T-helper 2 cell treated with Interferon-gamma antibody and Interleukin-4, amounts not matched to agents 100 ng/mL and 5 ng/mL, for 36 hours (primary cell): ENCODE data around the gene FAM169A. TPM values are rescaled to one million over a fixed set of nuclear protein-coding genes. Genes with fewer than 3 reads are reported as not detected.
"Not testable (repeated sequence)": the region's sequence is repeated elsewhere in the genome, so short reads cannot be mapped to it uniquely, and the experiment has no call there.

ENCODE experiments used
- intact Hi-C: fragments of 100-400 bp; cut with micrococcal nuclease; formaldehyde crosslinking; loops from one replicate; pipeline ENCODE4 v1.15.1; 2023
- total RNA-seq: library from RNA; stranded (reverse); gene quantifications from 2 replicates; pipeline ENCODE4 v1.2.3, GENCODE V29; 2022

FAM169A gene
- total RNA-seq, 1 donor from 2014 or later = 2.0 TPM

GRCh38 chr5:74801941-74802340 lies 64.2 kb downstream of the FAM169A start:
- intact Hi-C loops = no loop called here

GRCh38 chr5:74801197-74801596 lies 65.0 kb downstream of the FAM169A start:
- intact Hi-C loops = no loop called here

- intact Hi-C loops = no loop called here
Measured at GRCh38 chr5:74798977-74799911, 66.9 kb downstream of the FAM169A start.

GRCh38 chr5:74791669-74792068 lies 74.5 kb downstream of the FAM169A start:
- intact Hi-C loops = not testable (repeated sequence)

GRCh38 chr5:74787424-74787823 lies 78.8 kb downstream of the FAM169A start:
- intact Hi-C loops = no loop called here

- intact Hi-C loops = no loop called here
Measured at GRCh38 chr5:74786851-74787250, 79.3 kb downstream of the FAM169A start.

- intact Hi-C loops = no loop called here
Measured at GRCh38 chr5:74778609-74779008, 87.6 kb downstream of the FAM169A start.

GRCh38 chr5:74772359-74772758 lies 93.8 kb downstream of the FAM169A start:
- intact Hi-C loops = no loop called here

GRCh38 chr5:74767579-74767913 lies 98.6 kb downstream of the FAM169A start:
- intact Hi-C loops = loop anchor here (1.0 to 10.0 kb wide), 9 partner anchors 82 to 1490 kb away; partner anchors contain the start of genes ANKRA2, BTF3, CERT1 and FAM169A

GRCh38 chr5:74766849-74767578 lies 99.2 kb downstream of the FAM169A start, which contains the start of the genes GFM2 and NSA2:
Gene GFM2, minus strand, starts transcription at chr5:74767117. Its CDS starts 3,375 bp downstream, at chr5:74763742.
Gene NSA2, plus strand, starts transcription at chr5:74767249. Its CDS starts 112 bp downstream, at chr5:74767361.
- intact Hi-C loops = loop anchor here (1.0 to 10.0 kb wide), 10 partner anchors 82 to 1490 kb away; partner anchors contain the start of genes ANKRA2, BTF3, CERT1 and FAM169A

- intact Hi-C loops = loop anchor here (1.0 to 10.0 kb wide), 8 partner anchors 101 to 1491 kb away; partner anchors contain the start of genes ANKRA2, BTF3, FAM169A and GCNT4
Measured at GRCh38 chr5:74766418-74766848, 99.8 kb downstream of the FAM169A start.

- intact Hi-C loops = loop anchor here (1.0 to 10.0 kb wide), 8 partner anchors 101 to 1491 kb away; partner anchors contain the start of genes ANKRA2, BTF3, FAM169A and GCNT4
Measured at GRCh38 chr5:74765929-74766328, 100.3 kb downstream of the FAM169A start.

GRCh38 chr5:74765201-74765600 lies 101.0 kb downstream of the FAM169A start:
- intact Hi-C loops = loop anchor here (5.0 to 10.0 kb wide), 6 partner anchors 102 to 1492 kb away; partner anchors contain the start of genes BTF3, FAM169A, GCNT4 and HMGCR

GRCh38 chr5:74763504-74763903 lies 102.7 kb downstream of the FAM169A start:
- intact Hi-C loops = loop anchor here (10.0 kb wide), 1 partner anchor 951 kb away; the partner anchor contains the start of gene POC5

- intact Hi-C loops = loop anchor here (10.0 kb wide), 1 partner anchor 952 kb away; the partner anchor contains the start of gene POC5
Measured at GRCh38 chr5:74762599-74762998, 103.6 kb downstream of the FAM169A start.

GRCh38 chr5:74761241-74761640 lies 104.9 kb downstream of the FAM169A start:
- intact Hi-C loops = loop anchor here (10.0 kb wide), 1 partner anchor 954 kb away; the partner anchor contains the start of gene POC5

- intact Hi-C loops = not testable (repeated sequence)
Measured at GRCh38 chr5:74748742-74749141, 117.4 kb downstream of the FAM169A start.

- intact Hi-C loops = no loop called here
Measured at GRCh38 chr5:74738406-74738805, 127.8 kb downstream of the FAM169A start.

- intact Hi-C loops = no loop called here
Measured at GRCh38 chr5:74736759-74737158, 129.4 kb downstream of the FAM169A start.
